Liver (tissue), 9 donors: ENCODE measurements around the gene GRIN2D. TPM values are rescaled to one million over a fixed set of nuclear protein-coding genes. Genes with fewer than 3 reads are reported as not detected.

ENCODE experiments used
- DNase-seq: peaks from one replicate; pipeline ENCODE4 v3.0.0-alpha.2; 2017; ENCODE audit warnings: low spot score
- H3K27ac ChIP-seq, 2 donors: one replicate each; pipeline ENCODE4 v1.7.0; 2013; ENCODE audit warnings: inconsistent platforms in 2 of 2, low read length in 2 of 2, control low read depth in 1 of 2, low read depth in 1 of 2, mild to moderate bottlenecking in 1 of 2
- H3K27me3 ChIP-seq, 4 donors: one replicate each; pipeline versions ENCODE4 v1.6.1 to v1.7.0; 2013; ENCODE audit warnings: low read length in 3 of 4, inconsistent platforms in 1 of 4, mild to moderate bottlenecking in 1 of 4, moderate library complexity in 1 of 4; ENCODE audit not compliant: control insufficient read depth in 4 of 4, insufficient read depth in 4 of 4
- H3K36me3 ChIP-seq, 4 donors: one replicate each; pipeline versions ENCODE4 v1.6.1 to v1.7.0; 2013; ENCODE audit warnings: low read length in 3 of 4, mild to moderate bottlenecking in 3 of 4, low read depth in 1 of 4, moderate library complexity in 1 of 4; ENCODE audit not compliant: control insufficient read depth in 4 of 4, insufficient read depth in 3 of 4
- H3K4me1 ChIP-seq, 4 donors: one replicate each; pipeline versions ENCODE4 v1.6.1 to v1.7.0; 2013; ENCODE audit warnings: low read length in 3 of 4, mild to moderate bottlenecking in 3 of 4, moderate library complexity in 1 of 4; ENCODE audit not compliant: control insufficient read depth in 4 of 4, insufficient read depth in 4 of 4
- H3K4me3 ChIP-seq, 3 donors: one replicate each; pipeline versions ENCODE4 v1.6.1 to v1.7.0; 2013; ENCODE audit warnings: low read length in 3 of 3, control low read depth in 1 of 3, low read depth in 1 of 3, mild to moderate bottlenecking in 1 of 3
- H3K9ac ChIP-seq, 2 donors: one replicate each; pipeline ENCODE4 v1.7.0; 2013; ENCODE audit warnings: low read length in 2 of 2, mild to moderate bottlenecking in 2 of 2, moderate library complexity in 2 of 2, control low read depth in 1 of 2, low read depth in 1 of 2
- H3K9me3 ChIP-seq, 4 donors: one replicate each; pipeline versions ENCODE4 v1.6.1 to v1.7.0; 2013; ENCODE audit warnings: low read length in 3 of 4; ENCODE audit not compliant: control insufficient read depth in 4 of 4
- ATF3 ChIP-seq: IDR thresholded peaks from 2 replicates; pipeline ENCODE4 v1.6.1; 2016; ENCODE audit warnings: antibody characterized with exemption
- CTCF ChIP-seq: fragments of 150-350 bp; IDR thresholded peaks from 2 replicates; pipeline ENCODE4 v1.5.1; 2017; ENCODE audit warnings: improper control_type of control experiment, low read depth, low read length; ENCODE audit not compliant: missing input control
- EGR1 ChIP-seq, 2 donors: IDR thresholded peaks; 2 replicates each; pipeline ENCODE4 v1.6.1; 2016 to 2018; ENCODE audit warnings: antibody characterized with exemption in 2 of 2, low read depth in 2 of 2
- FOXA1 ChIP-seq: IDR thresholded peaks from 2 replicates; pipeline ENCODE4 v1.6.1; 2016; ENCODE audit warnings: antibody characterized with exemption
- GABPA ChIP-seq, 2 donors: IDR thresholded peaks in 1 of 2; conservative IDR thresholded peaks in 1 of 2; 2 replicates each; pipeline ENCODE4 v1.6.1; 2016; ENCODE audit warnings: antibody characterized with exemption in 2 of 2, mild to moderate bottlenecking in 1 of 2, moderate library complexity in 1 of 2
- HNF4A ChIP-seq, 2 donors: conservative IDR thresholded peaks; 2 replicates each; pipeline ENCODE4 v1.6.1; 2016; ENCODE audit warnings: antibody characterized with exemption in 2 of 2, mild to moderate bottlenecking in 2 of 2
- HNF4G ChIP-seq: IDR thresholded peaks from 2 replicates; pipeline ENCODE4 v1.6.1; 2016; ENCODE audit warnings: antibody characterized with exemption
- JUND ChIP-seq, 2 donors: IDR thresholded peaks; 2 replicates each; pipeline ENCODE4 v1.6.1; 2016; ENCODE audit warnings: antibody characterized with exemption in 2 of 2
- MAX ChIP-seq: IDR thresholded peaks from 2 replicates; pipeline ENCODE4 v1.6.1; 2016; ENCODE audit warnings: antibody characterized with exemption
- NR2F2 ChIP-seq: IDR thresholded peaks from 2 replicates; pipeline ENCODE4 v1.6.1; 2016; ENCODE audit warnings: antibody characterized with exemption
- RAD21 ChIP-seq, 2 donors: IDR thresholded peaks; 2 replicates each; pipeline ENCODE4 v1.6.1; 2016; ENCODE audit warnings: antibody characterized with exemption in 2 of 2, mild to moderate bottlenecking in 2 of 2
- REST ChIP-seq: IDR thresholded peaks from 2 replicates; pipeline ENCODE4 v1.6.1; 2016; ENCODE audit warnings: antibody characterized with exemption, mild to moderate bottlenecking
- SP1 ChIP-seq: IDR thresholded peaks from 2 replicates; pipeline ENCODE4 v1.6.1; 2018; ENCODE audit warnings: antibody characterized with exemption, mild to moderate bottlenecking
- TAF1 ChIP-seq: conservative IDR thresholded peaks from 2 replicates; pipeline ENCODE4 v1.6.1; 2016; ENCODE audit warnings: antibody characterized with exemption, mild to moderate bottlenecking
- ZBTB33 ChIP-seq: IDR thresholded peaks from 2 replicates; pipeline ENCODE4 v1.6.1; 2016; ENCODE audit warnings: antibody characterized with exemption
- WGBS: extraction: QIAGEN DNeasy Blood & Tissue Kit; methylation state at CpG from one replicate; pipeline ENCODE4 v1.1.7; 2013; 5-methylcytosine and 5-hydroxymethylcytosine counted together
- polyA plus RNA-seq, 2 donors: library from polyadenylated mRNA; stranded (reverse) in 1 of 2; unstranded in 1 of 2; fragments of 200-250 nt in 1 of 2; fragments of >200 nt in 1 of 2; fragmentation: Nextera tagmentation in 1 of 2; extraction: Ambion mirVana in 1 of 2; gene quantifications; one replicate each; pipeline versions ENCODE4 v1.2.1 to v1.2.3, GENCODE V29; 2013 to 2015
- total RNA-seq, 2 donors: library from RNA; depleted of rRNA; stranded (reverse); fragments of >200 nt; gene quantifications; one replicate each; pipeline ENCODE4 v1.2.3, GENCODE V29; 2014
- donor health status: healthy.
- donor health status: healthy.
- donor health status: healthy.
- donor health status: healthy.
- donor health status: healthy.

Gene GRIN2D
- total RNA-seq (under 1 TPM; 0.17 to 0.33 TPM), polyA plus RNA-seq (under 1 TPM in 1 of 2 donors, not detected in 1; 0.13 TPM)

GRCh38 chr19:48393559-48394330 lies at the start of gene GRIN2D:
GRIN2D (plus strand) TSS chr19:48393668; CDS start chr19:48398393, 4,725 bp downstream.
- DNase-seq, result no peak
- Histone ChIP-seq H3K4me1 (peaks cover 0 to 11% (median 6%) of the 10 kb centered on the region in 4 donors), H3K27ac (no peak within 1 kb of the TSS), H3K36me3 (peaks cover 0 to 4% (median 1%) of the 10 kb centered on the region in 4 donors), H3K27me3 (peaks cover 0 to 20% (median 13%) of the 10 kb centered on the region in 4 donors), H3K9ac (no peak within 1 kb of the TSS), H3K4me3 (no peak within 1 kb of the TSS), H3K9me3 (no peaks in the 10 kb centered on the region)
- 4% methylated on average over 40 of the region's 40 CpGs for WGBS
- TF ChIP-seq SP1 (no peak), EGR1 (IDR thresholded peaks at IDR 0.05; ENCODE audit: low read depth in 2 of 2) (no peak), CTCF (no peak), GABPA (IDR thresholded peaks at IDR 0.05 in 1 of 2, conservative IDR thresholded peaks at IDR 0.05 in 1 of 2) (no peak), REST (no peak), RAD21 (IDR thresholded peaks at IDR 0.05) (no peak), MAX (no peak), ATF3 (no peak), NR2F2 (no peak), JUND (IDR thresholded peaks at IDR 0.05) (no peak), FOXA1 (no peak), HNF4A (conservative IDR thresholded peaks at IDR 0.05) (no peak), HNF4G (no peak), TAF1 (no peak), ZBTB33 (no peak)
